Muscle layer of duodenum (tissue), 2 donors: ENCODE data around the gene OPCML.
"Not testable (repeated sequence)": the region's sequence is repeated elsewhere in the genome, so short reads cannot be mapped to it uniquely, and the experiment has no call there.

Experiments used
- H3K27ac ChIP-seq: one replicate; pipeline ENCODE4 v1.7.0; 2013; ENCODE audit warnings: mild to moderate bottlenecking, low read length
- H3K27me3 ChIP-seq: one replicate; pipeline ENCODE4 v1.7.0; 2013; ENCODE audit warnings: low read depth, mild to moderate bottlenecking, control low read depth, low read length
- H3K36me3 ChIP-seq, 2 donors: one replicate each; pipeline ENCODE4 v1.7.0; 2013; ENCODE audit warnings: low read length in 2 of 2, control low read depth in 1 of 2, mild to moderate bottlenecking in 1 of 2; ENCODE audit not compliant: insufficient read depth in 2 of 2, control insufficient read depth in 1 of 2
- H3K4me1 ChIP-seq, 2 donors: one replicate each; pipeline ENCODE4 v1.7.0; 2013; ENCODE audit warnings: low read length in 2 of 2, mild to moderate bottlenecking in 2 of 2, control low read depth in 1 of 2, moderate library complexity in 1 of 2; ENCODE audit not compliant: insufficient read depth in 2 of 2, control insufficient read depth in 1 of 2
- H3K4me3 ChIP-seq, 2 donors: one replicate each; pipeline ENCODE4 v1.7.0; 2013; ENCODE audit warnings: low read length in 2 of 2, low read depth in 1 of 2, mild to moderate bottlenecking in 1 of 2
- H3K9me3 ChIP-seq, 2 donors: one replicate each; pipeline ENCODE4 v1.7.0; 2013; ENCODE audit warnings: low read length in 2 of 2, control low read depth in 1 of 2, mild to moderate bottlenecking in 1 of 2; ENCODE audit not compliant: control insufficient read depth in 1 of 2
- donor health status: healthy.

OPCML gene

DNA sequence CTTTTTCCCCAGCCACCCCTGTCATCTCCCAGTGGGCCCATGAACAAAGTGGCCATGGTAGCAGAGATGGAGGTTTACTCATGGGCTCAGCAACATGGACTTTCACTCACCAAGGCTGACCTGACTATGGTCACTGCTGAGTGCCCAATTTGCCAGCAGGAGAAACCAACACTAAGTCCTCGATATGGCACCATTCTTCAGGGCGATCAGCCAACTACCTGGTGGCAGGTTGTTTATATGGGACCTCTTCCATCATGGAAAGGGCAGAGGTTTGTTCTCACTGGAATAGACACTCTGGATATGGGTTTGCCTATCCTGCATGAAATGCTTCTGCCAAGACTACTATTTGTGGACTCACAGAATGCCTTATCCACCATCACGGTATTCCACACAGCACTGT, 1152.8 kb downstream of the OPCML start:
- H3K4me1 ChIP-seq: no peaks in the 10 kb centered on the region
- H3K4me3 ChIP-seq: no peak overlapping the region
- H3K36me3 ChIP-seq: no peaks in the 10 kb centered on the region
- H3K27me3 ChIP-seq: no peaks in the 10 kb centered on the region
- H3K9me3 ChIP-seq: peaks cover 0 to 4% of the 10 kb centered on the region in 2 donors
- H3K27ac ChIP-seq: no peak overlapping the region

DNA sequence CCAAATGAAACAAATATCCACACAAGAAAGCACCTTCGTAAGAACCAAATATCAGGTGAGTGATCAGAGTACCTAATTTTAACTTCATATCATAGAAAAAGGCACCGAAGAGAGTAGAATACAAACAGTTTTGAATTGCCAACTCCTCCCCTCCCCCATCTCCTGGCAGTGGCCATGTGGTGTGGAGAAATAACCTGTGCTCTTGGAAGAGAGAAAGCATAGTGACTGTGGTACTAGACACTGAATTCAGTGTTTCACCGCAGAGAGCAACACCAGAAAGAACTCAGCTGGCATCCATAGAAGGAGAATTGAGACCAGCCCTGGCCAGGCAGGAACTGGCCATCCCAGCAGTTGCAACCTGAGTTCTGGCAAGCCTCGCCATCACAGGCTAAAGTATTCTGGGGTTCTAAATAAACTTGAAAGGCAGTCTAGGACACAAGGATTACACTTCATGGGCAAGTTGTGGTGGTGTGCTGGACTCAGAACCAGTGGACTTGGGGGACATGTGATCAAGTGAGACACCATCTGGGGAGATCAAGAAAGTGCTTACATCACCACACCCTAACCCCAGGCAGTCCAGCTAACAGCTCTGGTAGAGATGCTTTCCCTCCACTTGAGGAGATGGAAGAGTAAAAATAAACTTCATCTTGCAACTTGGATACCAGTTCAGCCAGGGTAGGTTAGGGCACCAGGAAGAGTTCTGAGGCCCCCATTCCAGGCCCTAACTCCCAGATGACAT, 1158.7 kb downstream of the OPCML start:
- no peaks in the 10 kb centered on the region for H3K9me3 ChIP-seq
- no peaks in the 10 kb centered on the region for H3K4me1 ChIP-seq
- no peak overlapping the region for H3K27ac ChIP-seq
- H3K36me3 ChIP-seq: no peaks in the 10 kb centered on the region
- no peak overlapping the region for H3K4me3 ChIP-seq
- H3K27me3 ChIP-seq: no peaks in the 10 kb centered on the region

- H3K27ac ChIP-seq, H3K4me1 ChIP-seq, H3K36me3 ChIP-seq, H3K27me3 ChIP-seq, H3K9me3 ChIP-seq, H3K4me3 ChIP-seq: not testable (repeated sequence)
These were observed 1162.2 kb downstream of the OPCML start for GRCh38 chr11:132370114-132370513.

DNA sequence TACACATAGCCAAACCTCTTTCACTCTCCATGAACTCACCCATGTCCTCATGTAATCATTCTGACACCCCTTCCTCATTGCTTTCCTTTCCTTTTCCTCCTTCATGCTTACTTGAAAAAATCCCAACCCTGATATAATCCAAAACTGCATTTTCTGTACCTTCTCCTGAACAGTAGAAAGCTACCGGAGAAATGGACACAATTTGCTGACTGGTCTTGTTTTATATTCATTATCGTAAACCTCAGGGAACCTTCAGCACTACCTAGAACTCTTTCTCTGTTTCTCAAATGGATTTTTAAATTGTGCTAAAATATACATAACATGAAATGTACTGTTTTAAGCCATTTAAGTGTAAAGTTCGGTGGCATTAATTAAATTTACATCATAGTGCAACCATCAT, 1165.0 kb downstream of the OPCML start:
- Histone ChIP-seq H3K4me1 (no peaks in the 10 kb centered on the region), H3K4me3 (no peak overlapping the region), H3K9me3 (no peaks in the 10 kb centered on the region), H3K27me3 (no peaks in the 10 kb centered on the region), H3K27ac (no peak overlapping the region), H3K36me3 (no peaks in the 10 kb centered on the region)

DNA sequence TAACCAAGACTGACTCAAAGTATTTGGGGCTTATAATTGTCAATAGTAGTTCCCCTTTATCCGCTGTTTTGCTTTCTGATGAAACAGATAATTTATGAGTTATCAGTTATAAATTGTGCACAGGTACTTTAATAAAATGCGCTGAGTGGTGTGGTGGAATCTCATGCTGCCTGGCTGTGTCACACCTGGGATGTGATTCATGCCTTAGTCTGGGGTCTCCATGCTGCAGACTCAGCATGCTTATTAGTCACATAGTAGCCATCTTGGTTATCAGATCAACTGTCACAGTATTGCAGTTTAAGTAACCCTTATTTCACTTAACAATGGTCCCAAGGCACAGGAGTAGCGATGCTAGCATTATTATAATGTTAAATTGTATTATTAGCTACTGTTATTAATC, 1166.7 kb downstream of the OPCML start:
- no peaks in the 10 kb centered on the region for H3K36me3 ChIP-seq
- H3K4me1 ChIP-seq: no peaks in the 10 kb centered on the region
- H3K27ac ChIP-seq: no peak overlapping the region
- H3K4me3 ChIP-seq: no peak overlapping the region
- H3K27me3 ChIP-seq: no peaks in the 10 kb centered on the region
- no peaks in the 10 kb centered on the region for H3K9me3 ChIP-seq
